ENCODE data around the gene CSNK2B.
A peak's percentile ranks its signal among the peaks of the same experiment; 100 is the strongest.
"Not testable (repeated sequence)": the region's sequence is repeated elsewhere in the genome, so short reads cannot be mapped to it uniquely, and the experiment has no call there.

The CSNK2B gene

GRCh38 chr6:31707701-31708100 lies 41.8 kb downstream of the CSNK2B start:
- Histone ChIP-seq H3K4me1 (ENCODE audit: control insufficient read depth, insufficient read depth, low read length) (no peaks in the 10 kb centered on the region), H3K4me3 (ENCODE audit: low read depth, low read length) (no peak overlapping the region), H3K27ac (ENCODE audit: extremely low read depth, low read depth, low read length) (no peak overlapping the region), H3K9me3 (ENCODE audit: control insufficient read depth, insufficient read depth, low read depth, low read length) (no peaks in the 10 kb centered on the region), H3K36me3 (ENCODE audit: control insufficient read depth in 2 of 2, insufficient read depth in 1 of 2, low read length in 2 of 2) (no peaks in the 10 kb centered on the region)
- TF ChIP-seq ZNF416 (tag by site-specific recombination; IDR thresholded peaks at IDR 0.05) (no peak), HOXD13 (CRISPR knock-in tag; IDR thresholded peaks at IDR 0.05; ENCODE audit: borderline replicate concordance) (no peak), ZNF521 (tag by site-specific recombination; IDR thresholded peaks at IDR 0.05) (no peak), ZNF121 (tag by site-specific recombination; IDR thresholded peaks at IDR 0.05) (no peak), PRDM1 (tag by site-specific recombination; IDR thresholded peaks at IDR 0.05) (no peak), ZNF76 (tag by site-specific recombination; IDR thresholded peaks at IDR 0.05; ENCODE audit: borderline replicate concordance, low read depth) (no peak)
- CTCF ChIA-PET: no interaction called here
- POLR2A ChIA-PET: interaction anchor here (1.6 kb wide), 1 partner anchor 28 kb away, joined by 3 read pairs; the partner anchor contains the start of gene CLIC1

GRCh38 chr6:31708224-31708623 lies 42.3 kb downstream of the CSNK2B start:
- H3K27ac ChIP-seq (ENCODE audit: extremely low read depth, low read depth, low read length): no peak overlapping the region
- ChIA-PET CTCF (interaction anchor here (0.6 kb wide), 2 partner anchors 14 to 52 kb away, joined by 3 read pairs; no protein-coding TSS in a partner anchor), POLR2A (interaction anchor here (1.6 kb wide), 1 partner anchor 28 kb away, joined by 3 read pairs; the partner anchor contains the start of gene CLIC1)
- no peaks in the 10 kb centered on the region for H3K36me3 ChIP-seq (ENCODE audit: control insufficient read depth in 2 of 2, insufficient read depth in 1 of 2, low read length in 2 of 2)
- H3K9me3 ChIP-seq (ENCODE audit: control insufficient read depth, insufficient read depth, low read depth, low read length): no peaks in the 10 kb centered on the region
- TF ChIP-seq ZNF223 (tag by site-specific recombination; IDR thresholded peaks at IDR 0.05) (no peak), ZNF792 (tag by site-specific recombination; IDR thresholded peaks at IDR 0.05) (no peak), HIC1 (tag by site-specific recombination; IDR thresholded peaks at IDR 0.05) (no peak), ZNF623 (tag by site-specific recombination; IDR thresholded peaks at IDR 0.05) (no peak), ZNF121 (tag by site-specific recombination; IDR thresholded peaks at IDR 0.05) (peak; percentile 88), ZSCAN30 (tag by site-specific recombination; IDR thresholded peaks at IDR 0.05) (no peak), ZNF362 (tag by site-specific recombination; IDR thresholded peaks at IDR 0.05) (no peak)
- no peak overlapping the region for H3K4me3 ChIP-seq (ENCODE audit: low read depth, low read length)
- H3K4me1 ChIP-seq (ENCODE audit: control insufficient read depth, insufficient read depth, low read length): no peaks in the 10 kb centered on the region

GRCh38 chr6:31709157-31709556 lies 43.3 kb downstream of the CSNK2B start:
- H3K4me1 ChIP-seq (ENCODE audit: control insufficient read depth, insufficient read depth, low read length); H3K27ac ChIP-seq (ENCODE audit: extremely low read depth, low read depth, low read length); H3K9me3 ChIP-seq (ENCODE audit: control insufficient read depth, insufficient read depth, low read depth, low read length); H3K4me3 ChIP-seq (ENCODE audit: low read depth, low read length); H3K36me3 ChIP-seq (ENCODE audit: control insufficient read depth in 2 of 2, insufficient read depth in 1 of 2, low read length in 2 of 2): not testable (repeated sequence)
- ChIA-PET CTCF (interaction anchor here (0.6 kb wide), 1 partner anchor 53 kb away, joined by 3 read pairs; no protein-coding TSS in a partner anchor), POLR2A (interaction anchor here (0.6 to 1.0 kb wide), 2 partner anchors 27 to 309 kb away, joined by 4 read pairs; partner anchors contain the start of gene CLIC1)
- 0 out of 2 replicates have a peak, but pooled peaks have one; percentile 34 for TF ChIP-seq ZNF362 (tag by site-specific recombination; IDR thresholded peaks at IDR 0.05)
